ENCODE measurements around the gene PTPRM.

Gene PTPRM

DNA sequence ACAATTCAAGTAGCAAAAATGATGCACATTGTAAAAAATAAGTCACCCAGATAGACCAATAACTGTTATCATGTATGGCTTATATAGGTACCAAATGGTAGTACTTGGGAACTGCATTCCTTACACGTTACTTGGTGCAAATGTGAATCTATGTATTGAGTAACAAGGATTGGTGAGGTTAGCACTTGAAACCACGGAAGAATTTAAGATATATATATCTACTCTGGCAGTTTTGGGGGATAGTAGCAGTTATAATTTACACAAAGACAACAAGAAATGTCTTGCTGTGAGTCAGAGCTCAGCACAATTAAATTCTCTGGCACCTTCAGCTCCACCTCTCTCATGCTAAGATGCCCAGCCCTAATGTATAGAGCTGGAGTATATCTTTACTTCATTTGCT lies 682.7 kb downstream of the PTPRM start:
- Histone ChIP-seq H3K4me2 (ENCODE audit: low read depth, low read length) (no peak overlapping the region), H2AFZ (ENCODE audit: low read length) (no peak overlapping the region), H3K4me3 (ENCODE audit: low read length) (no peak overlapping the region), H3K9me3 (replicated peaks; ENCODE audit: insufficient read depth, low read length) (no peaks in the 10 kb centered on the region), H3K27ac (ENCODE audit: low read length) (no peak overlapping the region), H3F3A (ENCODE audit: insufficient read depth, low read length) (no peaks in the 10 kb centered on the region), H3K79me2 (ENCODE audit: low read length) (no peaks in the 10 kb centered on the region), H3K27me3 (replicated peaks; ENCODE audit: insufficient read depth, low read length) (no peaks in the 10 kb centered on the region), H3K9me2 (replicated peaks; ENCODE audit: insufficient read depth, low read length) (no peaks in the 10 kb centered on the region), H3K4me1 (ENCODE audit: low read length) (no peaks in the 10 kb centered on the region), H3K36me3 (replicated peaks; ENCODE audit: insufficient read depth, low read length) (no peaks in the 10 kb centered on the region), H3K9ac (ENCODE audit: low read length) (no peak overlapping the region), H4K20me1 (ENCODE audit: insufficient read depth, low read length) (no peaks in the 10 kb centered on the region)
- TF ChIP-seq EZH2 (optimal IDR thresholded peaks at IDR 0.05; ENCODE audit: low read depth, low read length): no peak
- TF ChIP-seq EZH2phosphoT487 (IDR thresholded peaks at IDR 0.05; ENCODE audit: low read length): no peak
- TF ChIP-seq, protein P1, sequence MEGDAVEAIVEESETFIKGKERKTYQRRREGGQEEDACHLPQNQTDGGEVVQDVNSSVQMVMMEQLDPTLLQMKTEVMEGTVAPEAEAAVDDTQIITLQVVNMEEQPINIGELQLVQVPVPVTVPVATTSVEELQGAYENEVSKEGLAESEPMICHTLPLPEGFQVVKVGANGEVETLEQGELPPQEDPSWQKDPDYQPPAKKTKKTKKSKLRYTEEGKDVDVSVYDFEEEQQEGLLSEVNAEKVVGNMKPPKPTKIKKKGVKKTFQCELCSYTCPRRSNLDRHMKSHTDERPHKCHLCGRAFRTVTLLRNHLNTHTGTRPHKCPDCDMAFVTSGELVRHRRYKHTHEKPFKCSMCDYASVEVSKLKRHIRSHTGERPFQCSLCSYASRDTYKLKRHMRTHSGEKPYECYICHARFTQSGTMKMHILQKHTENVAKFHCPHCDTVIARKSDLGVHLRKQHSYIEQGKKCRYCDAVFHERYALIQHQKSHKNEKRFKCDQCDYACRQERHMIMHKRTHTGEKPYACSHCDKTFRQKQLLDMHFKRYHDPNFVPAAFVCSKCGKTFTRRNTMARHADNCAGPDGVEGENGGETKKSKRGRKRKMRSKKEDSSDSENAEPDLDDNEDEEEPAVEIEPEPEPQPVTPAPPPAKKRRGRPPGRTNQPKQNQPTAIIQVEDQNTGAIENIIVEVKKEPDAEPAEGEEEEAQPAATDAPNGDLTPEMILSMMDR (IDR thresholded peaks at IDR 0.05; ENCODE audit: low read length): no peak
- no peak for DNase-seq

DNA sequence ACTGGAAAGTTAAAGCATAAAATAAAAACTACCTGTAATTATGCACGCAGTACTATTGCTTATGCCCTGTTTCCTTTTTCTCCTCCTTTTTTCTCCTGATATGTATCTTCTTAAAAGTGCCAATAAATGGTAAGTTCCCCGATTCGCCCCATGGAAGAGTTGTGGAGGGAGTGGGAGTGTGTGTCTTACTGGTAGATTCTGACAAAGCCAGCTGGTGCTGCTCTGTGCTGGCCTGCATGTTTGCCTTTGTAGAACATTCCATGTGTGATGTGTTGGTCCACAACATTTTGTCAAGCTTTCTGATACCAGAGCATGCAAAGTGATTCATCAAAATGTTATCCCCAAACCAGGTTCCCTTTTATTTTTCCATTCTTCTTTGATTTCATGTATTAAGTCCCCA lies 685.3 kb downstream of the PTPRM start:
- Histone ChIP-seq H3K9me2 (replicated peaks; ENCODE audit: insufficient read depth, low read length) (no peaks in the 10 kb centered on the region), H3K36me3 (replicated peaks; ENCODE audit: insufficient read depth, low read length) (no peaks in the 10 kb centered on the region), H3K4me3 (ENCODE audit: low read length) (no peak overlapping the region), H3K27ac (ENCODE audit: low read length) (no peak overlapping the region), H3K27me3 (replicated peaks; ENCODE audit: insufficient read depth, low read length) (no peaks in the 10 kb centered on the region), H3K4me1 (ENCODE audit: low read length) (no peaks in the 10 kb centered on the region), H4K20me1 (ENCODE audit: insufficient read depth, low read length) (no peaks in the 10 kb centered on the region), H3K9me3 (replicated peaks; ENCODE audit: insufficient read depth, low read length) (no peaks in the 10 kb centered on the region), H3K9ac (ENCODE audit: low read length) (no peak overlapping the region), H3F3A (ENCODE audit: insufficient read depth, low read length) (no peaks in the 10 kb centered on the region), H3K79me2 (ENCODE audit: low read length) (no peaks in the 10 kb centered on the region), H2AFZ (ENCODE audit: low read length) (no peak overlapping the region), H3K4me2 (ENCODE audit: low read depth, low read length) (no peak overlapping the region)
- DNase-seq: no peak
- TF ChIP-seq, protein P1 (IDR thresholded peaks at IDR 0.05; ENCODE audit: low read length): no peak
- no peak for TF ChIP-seq EZH2phosphoT487 (IDR thresholded peaks at IDR 0.05; ENCODE audit: low read length)
- no peak for TF ChIP-seq EZH2 (optimal IDR thresholded peaks at IDR 0.05; ENCODE audit: low read depth, low read length)

DNA sequence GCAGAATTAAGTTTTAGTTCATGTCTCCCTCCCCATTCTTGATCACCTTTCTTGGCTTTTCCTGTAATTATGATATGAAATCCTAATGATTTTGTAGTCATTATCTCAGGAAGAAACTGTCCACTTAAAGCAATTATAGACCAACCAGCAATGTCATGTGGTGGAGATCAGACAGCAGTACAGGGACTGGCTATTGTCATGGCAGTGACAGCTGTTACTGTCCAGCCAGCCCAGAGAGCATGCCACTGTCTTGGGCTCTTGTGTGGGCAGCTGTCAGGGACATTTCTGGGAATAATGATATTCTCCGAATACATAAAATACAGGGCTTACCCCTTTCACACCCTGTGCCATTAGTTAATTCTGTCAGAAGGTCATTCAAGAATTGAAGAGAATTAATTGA lies 686.8 kb downstream of the PTPRM start:
- TF ChIP-seq EZH2 (optimal IDR thresholded peaks at IDR 0.05; ENCODE audit: low read depth, low read length) (no peak), EZH2phosphoT487 (IDR thresholded peaks at IDR 0.05; ENCODE audit: low read length) (no peak)
- TF ChIP-seq, protein P1 (IDR thresholded peaks at IDR 0.05; ENCODE audit: low read length): no peak
- no peak overlapping the region for H2AFZ ChIP-seq (ENCODE audit: low read length)
- no peaks in the 10 kb centered on the region for H3F3A ChIP-seq (ENCODE audit: insufficient read depth, low read length)
- no peaks in the 10 kb centered on the region for H3K36me3 ChIP-seq (replicated peaks; ENCODE audit: insufficient read depth, low read length)
- H3K4me2 ChIP-seq (ENCODE audit: low read depth, low read length): no peak overlapping the region
- DNase-seq: no peak
- H4K20me1 ChIP-seq (ENCODE audit: insufficient read depth, low read length): no peaks in the 10 kb centered on the region
- no peaks in the 10 kb centered on the region for H3K27me3 ChIP-seq (replicated peaks; ENCODE audit: insufficient read depth, low read length)
- H3K9me3 ChIP-seq (replicated peaks; ENCODE audit: insufficient read depth, low read length): no peaks in the 10 kb centered on the region
- no peaks in the 10 kb centered on the region for H3K9me2 ChIP-seq (replicated peaks; ENCODE audit: insufficient read depth, low read length)
- no peaks in the 10 kb centered on the region for H3K79me2 ChIP-seq (ENCODE audit: low read length)
- no peak overlapping the region for H3K27ac ChIP-seq (ENCODE audit: low read length)
- H3K9ac ChIP-seq (ENCODE audit: low read length): no peak overlapping the region
- no peak overlapping the region for H3K4me3 ChIP-seq (ENCODE audit: low read length)
- no peaks in the 10 kb centered on the region for H3K4me1 ChIP-seq (ENCODE audit: low read length)
